Activated CD4-positive, alpha-beta T cell treated with anti-CD3 and anti-CD28 coated beads, Interleukin-2, amount 50 U/mL, for 1 hour (primary cell): ENCODE results near the gene TBX20.
"Not testable (repeated sequence)": the region's sequence is repeated elsewhere in the genome, so short reads cannot be mapped to it uniquely, and the experiment has no call there.

ENCODE experiments used
- DNase-seq: peaks from one replicate; pipeline ENCODE4 v3.0.0-alpha.2; 2020

The TBX20 gene

GRCh38 chr7:35206924-35207323 is 47.0 kb downstream of the TBX20 start:
- not testable (repeated sequence) for DNase-seq

DNA sequence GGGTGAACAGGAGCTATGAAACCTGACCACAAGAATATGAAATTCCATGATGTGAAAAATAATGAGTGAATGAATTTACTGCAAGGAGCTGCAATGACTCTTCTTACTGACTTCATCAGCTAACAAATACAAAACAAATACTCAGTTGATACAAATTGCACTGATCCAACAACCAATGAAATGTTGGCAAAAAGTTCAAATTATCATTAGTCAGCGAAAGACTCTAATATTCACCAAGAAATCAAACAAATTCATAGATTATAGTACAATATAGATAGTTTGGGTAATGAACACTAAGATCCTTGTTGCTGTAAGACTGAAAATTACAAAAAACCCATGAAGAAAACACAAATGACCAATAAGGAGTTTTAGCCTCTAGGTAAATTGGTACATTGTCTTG is 49.0 kb downstream of the TBX20 start:
- DNase-seq: not testable (repeated sequence)

GRCh38 chr7:35204031-35204430 is 49.9 kb downstream of the TBX20 start:
- not testable (repeated sequence) for DNase-seq

GRCh38 chr7:35202353-35202752 is 51.5 kb downstream of the TBX20 start:
- DNase-seq: not testable (repeated sequence)

DNA sequence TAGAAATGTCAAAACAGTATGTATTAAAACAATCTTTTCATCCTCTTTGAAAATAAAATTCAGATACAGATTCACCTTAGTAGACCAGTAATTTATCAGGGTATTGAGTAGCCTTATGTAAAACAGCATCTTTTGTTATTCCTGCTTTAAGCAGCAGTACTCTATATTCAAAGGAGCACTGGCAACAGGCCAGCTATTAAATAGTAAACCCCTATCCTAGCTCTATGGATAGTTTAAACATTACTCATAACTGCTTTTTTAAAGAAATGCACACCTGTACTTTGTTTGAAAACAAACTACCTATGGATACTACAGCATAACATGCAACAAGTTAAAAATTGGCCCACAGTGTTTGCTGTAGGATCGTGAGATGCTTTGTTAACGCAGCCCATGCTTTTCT is 53.7 kb downstream of the TBX20 start:
- DNase-seq: not testable (repeated sequence)

GRCh38 chr7:35198370-35199140 is 55.3 kb downstream of the TBX20 start:
- not testable (repeated sequence) for DNase-seq

DNA sequence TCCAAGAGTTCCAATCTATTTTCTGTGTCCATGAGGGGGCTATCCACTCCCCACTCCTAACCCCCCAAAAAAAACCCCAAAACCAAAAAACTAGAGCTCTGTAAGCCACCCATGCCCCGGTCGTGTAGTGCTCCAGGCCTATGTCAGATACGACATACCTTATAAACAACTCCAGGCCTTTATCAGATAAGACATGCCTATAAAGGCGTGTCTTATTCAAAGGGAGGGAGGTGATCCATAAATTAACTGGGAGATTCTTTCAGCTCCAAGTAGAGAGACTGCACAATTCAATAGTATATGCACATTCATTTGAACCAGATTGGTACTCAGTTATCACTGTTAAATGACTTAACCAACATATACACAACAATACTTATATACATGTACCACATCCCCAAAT is 62.3 kb downstream of the TBX20 start:
- DNase-seq: not testable (repeated sequence)

- DNase-seq: not testable (repeated sequence)
Measured at GRCh38 chr7:35190146-35190773, 63.6 kb downstream of the TBX20 start.

DNA sequence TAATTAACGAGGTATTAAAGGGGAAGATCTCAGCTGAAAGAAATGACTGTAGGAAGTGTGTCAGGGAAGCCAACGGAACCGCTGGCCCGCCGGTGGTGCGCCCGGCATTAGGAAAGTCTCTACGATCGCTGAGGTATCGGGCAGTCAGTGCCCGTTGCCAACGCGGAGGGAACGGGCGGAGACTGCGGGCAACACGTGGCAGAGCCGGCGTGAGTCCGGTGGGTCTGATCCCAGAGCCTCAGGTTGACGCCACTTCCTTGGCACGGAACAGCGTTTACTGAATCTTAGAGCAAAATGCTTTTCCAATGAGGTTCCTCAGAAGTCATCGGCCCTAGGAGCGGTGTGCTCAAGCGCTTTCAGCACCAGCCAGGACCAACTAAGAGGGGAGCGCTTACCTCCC is 67.1 kb downstream of the TBX20 start:
- not testable (repeated sequence) for DNase-seq

DNA sequence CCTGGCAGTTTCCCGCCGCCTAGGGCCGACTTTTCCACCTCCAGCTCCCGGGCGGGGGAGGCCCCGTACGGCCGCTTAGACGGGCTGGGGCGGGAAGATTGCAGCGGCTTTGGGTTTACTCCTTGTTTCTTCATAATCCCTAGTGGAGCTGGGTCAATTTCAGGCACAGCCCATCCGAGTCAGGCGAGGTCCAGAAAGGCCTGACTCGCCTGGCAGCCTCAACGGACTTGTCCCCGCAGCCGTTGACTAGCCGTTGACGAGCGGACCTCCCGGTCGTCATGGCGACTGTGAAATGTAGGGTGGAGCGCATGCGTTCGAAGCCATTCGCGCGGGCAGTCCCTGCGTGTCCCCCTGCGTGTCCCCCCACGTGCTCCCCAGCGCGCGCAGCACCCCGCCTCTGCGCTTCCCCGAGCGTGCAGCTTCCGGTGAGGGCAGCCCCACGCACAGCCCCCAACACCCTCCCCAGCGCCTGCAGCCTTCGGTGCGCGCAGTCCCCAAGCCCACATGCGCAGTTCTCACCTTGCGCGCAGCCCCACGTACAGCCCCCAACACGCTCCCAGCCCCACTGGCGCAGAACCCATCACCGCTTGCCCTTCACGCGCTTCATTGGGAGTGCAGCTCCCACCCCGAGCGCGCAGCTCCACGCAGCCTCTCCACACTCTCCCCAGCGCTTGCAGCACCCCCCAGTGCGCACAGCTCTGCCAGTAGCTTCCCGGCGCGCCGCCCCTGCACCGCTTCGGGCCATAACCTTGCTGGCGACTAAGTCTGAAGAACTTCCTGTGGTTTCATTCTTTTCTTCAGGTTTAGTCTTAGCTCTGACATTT is 67.8 kb downstream of the TBX20 start:
- DNase-seq: no peak

- DNase-seq: not testable (repeated sequence)
Measured at GRCh38 chr7:35185578-35185907, 68.4 kb downstream of the TBX20 start.

GRCh38 chr7:35184961-35185360 is 68.9 kb downstream of the TBX20 start:
- not testable (repeated sequence) for DNase-seq

DNA sequence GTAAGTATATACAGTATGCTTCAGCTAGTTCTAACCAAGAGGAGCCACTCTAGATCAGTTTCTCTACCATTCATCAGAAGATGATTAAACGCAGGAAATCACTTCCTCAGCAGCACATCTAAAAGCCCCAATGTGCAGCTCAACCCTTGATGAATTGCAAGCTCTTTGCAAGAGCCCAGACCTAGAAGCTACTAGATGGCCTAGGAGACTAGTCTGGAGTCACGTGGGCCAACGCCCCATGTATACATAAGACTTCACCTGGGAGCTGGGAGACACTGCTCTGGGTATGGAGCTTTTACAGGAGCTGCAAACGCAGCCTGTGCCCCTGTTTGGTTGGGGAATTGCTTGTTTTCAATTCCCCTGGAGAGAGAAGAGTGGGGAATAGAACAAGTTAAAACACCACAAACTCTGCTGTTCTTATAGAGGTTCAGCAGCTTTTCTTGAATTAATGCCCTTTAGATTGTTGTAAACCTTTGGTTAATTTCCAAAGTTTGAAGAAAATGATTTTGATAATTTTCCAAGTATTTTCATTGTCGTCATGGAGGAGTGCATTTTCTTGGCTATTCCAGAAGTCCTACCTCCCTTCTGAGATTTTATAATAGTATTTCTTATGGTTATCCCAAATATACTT is 69.9 kb downstream of the TBX20 start:
- DNase-seq: not testable (repeated sequence)

- not testable (repeated sequence) for DNase-seq
Measured at GRCh38 chr7:35180665-35181064, 73.2 kb downstream of the TBX20 start.

DNA sequence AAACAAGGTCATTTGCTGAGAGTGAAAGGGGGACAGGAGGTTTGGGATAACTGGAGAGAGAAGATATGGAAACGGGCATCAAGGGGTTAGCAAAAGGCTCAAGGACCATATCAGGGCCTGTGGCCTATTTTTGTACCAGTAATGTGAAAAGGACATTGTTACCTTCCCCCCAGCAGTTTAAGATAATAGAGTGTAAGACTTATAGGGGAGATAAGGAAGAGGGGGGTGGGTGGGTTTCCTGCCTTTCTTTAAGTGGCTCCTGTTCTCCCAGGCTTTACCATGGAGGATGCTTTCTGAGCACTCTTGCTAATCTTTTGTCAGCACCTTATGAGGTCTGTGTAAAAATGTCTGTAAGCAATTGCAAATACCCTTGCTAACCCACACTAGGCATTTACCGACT is 80.7 kb downstream of the TBX20 start:
- not testable (repeated sequence) for DNase-seq

DNA sequence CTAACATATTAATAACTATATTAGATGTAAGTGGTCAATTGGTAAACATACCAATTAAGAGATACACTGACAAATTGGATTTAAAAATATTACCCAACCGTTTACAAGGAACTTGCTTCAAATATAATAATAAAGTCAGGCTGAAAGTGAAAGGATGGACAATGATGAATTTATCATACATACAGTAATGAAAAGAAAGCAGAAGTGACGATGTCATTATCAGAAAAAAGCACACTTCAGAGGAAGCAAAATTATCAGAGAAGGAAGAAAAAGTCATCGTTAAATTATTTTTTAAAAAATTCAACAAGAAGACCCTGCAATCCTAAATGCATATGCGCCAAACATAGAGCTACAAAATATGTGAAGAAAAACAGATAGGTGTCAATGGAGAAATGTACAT is 81.8 kb downstream of the TBX20 start:
- not testable (repeated sequence) for DNase-seq

- not testable (repeated sequence) for DNase-seq
Measured at GRCh38 chr7:35167658-35168057, 86.2 kb downstream of the TBX20 start.

GRCh38 chr7:35167158-35167557 is 86.7 kb downstream of the TBX20 start:
- DNase-seq: not testable (repeated sequence)

GRCh38 chr7:35161059-35161740 is 92.7 kb downstream of the TBX20 start:
- not testable (repeated sequence) for DNase-seq
